GM12878 (cell line): ENCODE measurements around the gene TEDC1. TPM values are rescaled to one million over a fixed set of nuclear protein-coding genes. Genes with fewer than 3 reads are reported as not detected.
A peak's percentile ranks its signal among the peaks of the same experiment; 100 is the strongest.

ENCODE experiments used
- CBX5 ChIP-seq: sonication (generic); IDR thresholded peaks from 2 replicates; pipeline ENCODE4 v1.6.1; 2016; ENCODE audit warnings: low read depth, moderate library complexity, mild to moderate bottlenecking, inconsistent platforms
- CHD1 ChIP-seq: IDR thresholded peaks from 2 replicates; pipeline ENCODE4 v1.6.1; 2012; ENCODE audit warnings: low read depth, low read length, improper control_type of control experiment
- CREB1 ChIP-seq: IDR thresholded peaks from 2 replicates; pipeline ENCODE4 v1.6.1; 2012; ENCODE audit warnings: low read depth, mild to moderate bottlenecking, inconsistent platforms
- IKZF1 ChIP-seq: fragments of 450-650 bp; conservative IDR thresholded peaks from 2 replicates; pipeline ENCODE4 v1.6.1; 2017; ENCODE audit warnings: antibody characterized with exemption, mild to moderate bottlenecking
- KLF5 ChIP-seq: fragments of 450-650 bp; IDR thresholded peaks from 2 replicates; pipeline ENCODE4 v1.6.1; 2014; ENCODE audit warnings: mild to moderate bottlenecking; ENCODE audit not compliant: partially characterized antibody
- MTA2 ChIP-seq: fragments of 450-650 bp; IDR thresholded peaks from 2 replicates; pipeline ENCODE4 v1.6.1; 2016; ENCODE audit warnings: low read depth, mild to moderate bottlenecking, moderate library complexity
- MYC ChIP-seq: IDR thresholded peaks from 2 replicates; pipeline ENCODE4 v1.6.1; 2011; ENCODE audit warnings: mild to moderate bottlenecking, low read length, moderate library complexity, inconsistent platforms; ENCODE audit not compliant: insufficient read depth, insufficient replicate concordance, insufficient read length, severe bottlenecking
- NKRF ChIP-seq: fragments of 450-650 bp; conservative IDR thresholded peaks from 2 replicates; pipeline ENCODE4 v1.6.1; 2017; ENCODE audit warnings: mild to moderate bottlenecking, moderate library complexity
- NR2F1 ChIP-seq: fragments of 450-650 bp; conservative IDR thresholded peaks from 2 replicates; pipeline ENCODE4 v1.6.1; 2017; ENCODE audit warnings: mild to moderate bottlenecking
- PKNOX1 ChIP-seq: fragments of 450-650 bp; IDR thresholded peaks from 2 replicates; pipeline ENCODE4 v1.6.1; 2016; ENCODE audit warnings: mild to moderate bottlenecking
- RELB ChIP-seq: fragments of 450-650 bp; IDR thresholded peaks from 2 replicates; pipeline ENCODE4 v1.6.1; 2017; ENCODE audit warnings: low read depth, mild to moderate bottlenecking, moderate library complexity
- SKIL ChIP-seq: fragments of 450-650 bp; IDR thresholded peaks from 2 replicates; pipeline ENCODE4 v1.6.1; 2017; ENCODE audit warnings: mild to moderate bottlenecking, low read depth, inconsistent platforms; ENCODE audit not compliant: poor library complexity, severe bottlenecking
- SRF ChIP-seq, 2 experiments: IDR thresholded peaks; 2 replicates each; pipeline ENCODE4 v1.6.1; 2011; ENCODE audit warnings: low read depth in 2 of 2, low read length in 2 of 2, mild to moderate bottlenecking in 1 of 2, moderate library complexity in 1 of 2
- STAT1 ChIP-seq: fragments of 450-650 bp; conservative IDR thresholded peaks from 2 replicates; pipeline ENCODE4 v1.6.1; 2014; ENCODE audit warnings: antibody characterized with exemption, mild to moderate bottlenecking
- SUZ12 ChIP-seq: fragments of 200-600 bp; sonication (generic); IDR thresholded peaks from one replicate; pipeline ENCODE4 v1.6.1; 2018; ENCODE audit warnings: antibody characterized with exemption, mild to moderate bottlenecking; ENCODE audit not compliant: unreplicated experiment
- ZNF592 ChIP-seq: fragments of 450-650 bp; IDR thresholded peaks from 2 replicates; pipeline ENCODE4 v1.6.1; 2017; ENCODE audit warnings: mild to moderate bottlenecking, moderate library complexity
- polyA plus RNA-seq, 11 experiments: library from polyadenylated mRNA; depleted of rRNA in 4 of 11; unstranded in 6 of 11; stranded (reverse) in 5 of 11; fragments of >200 nt; fragmentation: Nextera tagmentation in 4 of 11; fragmentation: Illumina TruSeq in 1 of 11; extraction: Ambion mirVana in 4 of 11; extraction: Trizol in 1 of 11; gene quantifications; 1 replicate in 1 of 11; 2 replicates in 10 of 11; pipeline versions ENCODE4 v1.2.1 to v1.2.3, GENCODE V29; 2011 to 2016; ENCODE audit warnings: inconsistent platforms in 2 of 11, missing spikeins in 2 of 11, low read depth in 1 of 11
- total RNA-seq, 4 experiments: library from RNA; depleted of rRNA in 3 of 4; stranded (reverse); fragments of >200 nt in 3 of 4; fragmentation: Illumina TruSeq in 1 of 4; extraction: Trizol in 1 of 4; gene quantifications; 2 replicates each; pipeline versions ENCODE4 v1.2.1 to v1.2.3, GENCODE V29; 2013 to 2021

Gene TEDC1
- total and polyA plus RNA-seq, 10 of the 15 experiments (the other 5 are each of a cell fraction or from before 2014, with no cell fraction given) = 0.19 to 34.2 (median 14.5) TPM

GRCh38 chr14:105480807-105481801 lies 9.9 kb upstream of the TEDC1 start (continued):
- TF ChIP-seq NKRF = 0 out of 2 replicates have a peak, but pooled peaks have one; percentile 35
- TF ChIP-seq SRF (IDR thresholded peaks at IDR 0.05; ENCODE audit: low read depth in 2 of 2, low read length in 2 of 2) = no peak
- TF ChIP-seq NR2F1 = peak; percentile 44
- peak; percentile 85; the same call in 1 of the 2 replicates for TF ChIP-seq CBX5
- TF ChIP-seq SUZ12 = no peak
- no peak for TF ChIP-seq KLF5
- no peak; the same call in none of the 2 replicates for TF ChIP-seq PKNOX1
- TF ChIP-seq MTA2 = 0 out of 2 replicates have a peak, but pooled peaks have one; percentile 43
- peak; percentile 67; the same call in 1 of the 2 replicates for TF ChIP-seq RELB
- no peak for TF ChIP-seq CREB1
- no peak for TF ChIP-seq CHD1
- TF ChIP-seq ZNF592 = peak; percentile 56; the same call in 1 of the 2 replicates
- peak; percentile 89 for TF ChIP-seq IKZF1
- no peak for TF ChIP-seq MYC
- TF ChIP-seq STAT1 = 0 out of 2 replicates have a peak, but pooled peaks have one; percentile 70
- peak; percentile 44 for TF ChIP-seq SKIL
